ENCODE measurements around the gene RPS6KA5. TPM values are rescaled to one million over a fixed set of nuclear protein-coding genes. Genes with fewer than 3 reads are reported as not detected.

Gene RPS6KA5
- total RNA-seq, 1 donor from 2014 or later, result 3.1 TPM

GRCh38 chr14:90805084-90805391 is 255.4 kb downstream of the RPS6KA5 start:
- no peak for DNase-seq

GRCh38 chr14:90804292-90805083 is 256.0 kb downstream of the RPS6KA5 start:
- no peak for DNase-seq

GRCh38 chr14:90803249-90803648 is 257.2 kb downstream of the RPS6KA5 start:
- DNase-seq, result no peak

GRCh38 chr14:90799420-90799819 is 261.0 kb downstream of the RPS6KA5 start:
- DNase-seq, result no peak

- DNase-seq, result no peak
These were observed 262.5 kb downstream of the RPS6KA5 start for GRCh38 chr14:90797919-90798318.

Other genes with a start within 250 kb of the RPS6KA5 start
- 37.1 and 63.3 TPM in 2 replicates for gene TTC7B, start 244.2 kb downstream of the RPS6KA5 start, total RNA-seq
- 59.0 and 81.5 TPM in 2 replicates for gene DGLUCY, start 53.4 kb upstream of the RPS6KA5 start, total RNA-seq
- 0.74 and 1.2 TPM in 2 replicates for gene GPR68, start 184.1 kb upstream of the RPS6KA5 start, total RNA-seq

Measured in dermis blood vessel endothelial cell (primary cell).